Glutamatergic neuron (in vitro differentiated cells): ENCODE data around the gene HRAS. TPM values are rescaled to one million over a fixed set of nuclear protein-coding genes. Genes with fewer than 3 reads are reported as not detected.

ENCODE experiments used
- DNase-seq: peaks from one replicate; pipeline ENCODE4 v3.0.0; 2022
- H3K27ac Mint-ChIP-seq: one replicate; pipeline ENCODE4 v1.8.0; 2020; ENCODE audit warnings: mild to moderate bottlenecking, mixed read lengths, inconsistent platforms; ENCODE audit not compliant: unreplicated experiment
- H3K27me3 Mint-ChIP-seq: one replicate; pipeline ENCODE4 v1.8.0; 2020; ENCODE audit warnings: mild to moderate bottlenecking, moderate library complexity, mixed read lengths, inconsistent platforms; ENCODE audit not compliant: unreplicated experiment
- H3K36me3 Mint-ChIP-seq: one replicate; pipeline ENCODE4 v1.8.0; 2020; ENCODE audit warnings: mild to moderate bottlenecking, mixed read lengths, inconsistent platforms; ENCODE audit not compliant: unreplicated experiment
- H3K4me1 Mint-ChIP-seq: one replicate; pipeline ENCODE4 v1.8.0; 2020; ENCODE audit warnings: mild to moderate bottlenecking, low read depth, mixed read lengths, inconsistent platforms; ENCODE audit not compliant: unreplicated experiment
- H3K4me3 Mint-ChIP-seq: one replicate; pipeline ENCODE4 v1.8.0; 2020; ENCODE audit warnings: mild to moderate bottlenecking, mixed read lengths, inconsistent platforms; ENCODE audit not compliant: unreplicated experiment
- H3K9me3 Mint-ChIP-seq: one replicate; pipeline ENCODE4 v1.8.0; 2020; ENCODE audit warnings: mild to moderate bottlenecking, moderate library complexity, mixed read lengths, inconsistent platforms; ENCODE audit not compliant: unreplicated experiment
- total RNA-seq: library from RNA; stranded (reverse); fragmentation: NEBNext Ultra II Directional; extraction: Animal tissue kit (Norgen Biotek cat#: 25700); gene quantifications from one replicate; pipeline ENCODE4 v1.2.1, GENCODE V29; 2021; ENCODE audit not compliant: unreplicated experiment
- TF ChIP-seq, protein P1 (sequence below): fragments of 200-600 bp; sonication (generic); IDR thresholded peaks from one replicate; pipeline ENCODE4 v1.5.0; 2021; ENCODE audit not compliant: partially characterized antibody, unreplicated experiment

HRAS gene
- total RNA-seq, 1 donor from 2014 or later: 140 TPM

DNA sequence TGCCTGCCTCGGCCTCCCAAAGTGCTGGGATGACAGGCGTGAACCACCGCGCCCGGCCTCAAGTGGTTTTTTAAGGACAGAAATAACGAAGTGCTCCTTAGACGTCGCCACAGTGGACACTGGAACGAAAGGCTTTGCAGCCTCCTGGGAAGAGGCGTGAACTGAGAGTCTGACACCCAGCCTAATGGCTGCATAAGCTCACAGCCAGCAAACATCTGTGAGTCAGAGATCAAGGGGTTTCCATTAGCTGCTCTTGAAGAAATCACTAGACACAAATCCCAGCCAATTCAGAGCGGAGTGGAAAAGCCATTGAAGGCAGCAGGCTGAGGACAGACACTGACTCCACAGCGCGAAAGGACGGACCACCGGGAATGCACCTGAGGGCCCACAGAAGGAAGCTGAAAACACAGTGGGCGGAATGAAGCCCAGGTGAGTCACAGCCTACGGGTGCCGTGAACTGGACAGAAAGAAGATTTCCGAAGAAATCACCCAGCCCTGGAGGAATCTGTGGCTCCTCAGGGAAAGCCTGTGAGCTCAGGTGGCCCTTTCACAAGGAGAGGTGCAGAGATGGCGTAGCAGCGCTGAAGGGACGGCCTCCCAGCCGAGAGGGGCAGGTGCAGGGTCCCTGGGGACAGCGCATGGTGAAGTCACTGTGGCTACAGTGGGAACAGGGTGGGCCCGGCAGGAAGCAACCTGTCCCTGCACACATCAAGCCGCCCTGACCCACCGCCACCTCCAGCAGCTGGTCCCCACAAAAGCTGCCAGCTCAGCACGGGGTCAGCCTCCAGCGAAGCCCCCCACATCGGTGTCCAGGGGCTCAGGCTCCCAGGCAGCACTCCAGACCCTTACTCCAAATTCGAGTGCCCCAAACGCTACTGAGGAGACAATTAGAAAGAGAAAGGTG is 13.6 kb upstream of the HRAS start:
- no peaks in the 10 kb centered on the region for H3K36me3 Mint-ChIP-seq
- TF ChIP-seq, protein P1, sequence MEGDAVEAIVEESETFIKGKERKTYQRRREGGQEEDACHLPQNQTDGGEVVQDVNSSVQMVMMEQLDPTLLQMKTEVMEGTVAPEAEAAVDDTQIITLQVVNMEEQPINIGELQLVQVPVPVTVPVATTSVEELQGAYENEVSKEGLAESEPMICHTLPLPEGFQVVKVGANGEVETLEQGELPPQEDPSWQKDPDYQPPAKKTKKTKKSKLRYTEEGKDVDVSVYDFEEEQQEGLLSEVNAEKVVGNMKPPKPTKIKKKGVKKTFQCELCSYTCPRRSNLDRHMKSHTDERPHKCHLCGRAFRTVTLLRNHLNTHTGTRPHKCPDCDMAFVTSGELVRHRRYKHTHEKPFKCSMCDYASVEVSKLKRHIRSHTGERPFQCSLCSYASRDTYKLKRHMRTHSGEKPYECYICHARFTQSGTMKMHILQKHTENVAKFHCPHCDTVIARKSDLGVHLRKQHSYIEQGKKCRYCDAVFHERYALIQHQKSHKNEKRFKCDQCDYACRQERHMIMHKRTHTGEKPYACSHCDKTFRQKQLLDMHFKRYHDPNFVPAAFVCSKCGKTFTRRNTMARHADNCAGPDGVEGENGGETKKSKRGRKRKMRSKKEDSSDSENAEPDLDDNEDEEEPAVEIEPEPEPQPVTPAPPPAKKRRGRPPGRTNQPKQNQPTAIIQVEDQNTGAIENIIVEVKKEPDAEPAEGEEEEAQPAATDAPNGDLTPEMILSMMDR: no peak
- DNase-seq: no peak
- H3K4me3 Mint-ChIP-seq: peak overlapping the region; percentile 55
- H3K9me3 Mint-ChIP-seq: peaks cover 4% of the 10 kb centered on the region
- peaks cover 7% of the 10 kb centered on the region for H3K4me1 Mint-ChIP-seq
- peaks cover 8% of the 10 kb centered on the region for H3K27me3 Mint-ChIP-seq
- H3K27ac Mint-ChIP-seq: peak overlapping the region; percentile 92

- TF ChIP-seq, protein P1: no peak
- H3K4me3 Mint-ChIP-seq: no peak overlapping the region
- H3K9me3 Mint-ChIP-seq: peaks cover 3% of the 10 kb centered on the region
Measured at GRCh38 chr11:545171-545570, 9.8 kb upstream of the HRAS start.

GRCh38 chr11:544817-545166 is 9.4 kb upstream of the HRAS start:
- H3K27ac Mint-ChIP-seq: no peak overlapping the region
- peaks cover 3% of the 10 kb centered on the region for H3K9me3 Mint-ChIP-seq
- H3K27me3 Mint-ChIP-seq: peaks cover 4% of the 10 kb centered on the region
- DNase-seq: no peak
- no peaks in the 10 kb centered on the region for H3K36me3 Mint-ChIP-seq
- H3K4me1 Mint-ChIP-seq: peaks cover 6% of the 10 kb centered on the region
- no peak overlapping the region for H3K4me3 Mint-ChIP-seq
- TF ChIP-seq, protein P1: no peak

More at GRCh38 chr11:545171-545570, 9.8 kb upstream of the HRAS start:
- Mint-ChIP-seq H3K27ac (peak overlapping the region; percentile 48), H3K27me3 (peaks cover 4% of the 10 kb centered on the region), H3K36me3 (no peaks in the 10 kb centered on the region), H3K4me1 (peaks cover 6% of the 10 kb centered on the region)
- DNase-seq: no peak

DNA sequence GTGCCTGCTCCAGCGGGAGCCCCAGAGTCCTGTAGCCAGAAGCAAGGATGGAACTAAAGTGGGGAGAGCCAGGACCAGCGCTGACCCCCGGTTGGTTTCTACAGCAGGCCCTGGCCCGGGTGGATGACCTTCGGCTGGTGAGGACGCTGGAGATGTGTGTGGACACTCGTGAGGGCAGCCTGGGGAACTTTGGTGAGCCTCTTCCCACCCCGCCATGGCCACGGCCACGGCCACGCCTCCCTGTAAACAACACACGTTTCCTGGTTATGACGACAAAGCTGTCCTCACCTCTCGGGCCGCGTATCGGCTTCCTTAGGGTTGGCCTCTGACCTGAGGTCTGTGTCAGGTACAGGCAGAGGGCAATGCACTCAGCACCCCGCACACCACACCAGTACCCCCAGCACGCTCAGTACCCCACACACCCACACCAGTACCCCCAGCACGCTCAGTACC is 6.1 kb upstream of the HRAS start:
- Mint-ChIP-seq H3K4me1 (no peaks in the 10 kb centered on the region), H3K4me3 (no peak overlapping the region), H3K36me3 (no peaks in the 10 kb centered on the region), H3K9me3 (peaks cover under 1% of the 10 kb centered on the region), H3K27ac (no peak overlapping the region), H3K27me3 (no peaks in the 10 kb centered on the region)
- peak; percentile 18 for DNase-seq
- TF ChIP-seq, protein P1: no peak
